WTC11 (cell line): ENCODE measurements around the gene RYR2. TPM values are rescaled to one million over a fixed set of nuclear protein-coding genes. Genes with fewer than 3 reads are reported as not detected.

Source experiments
- ATAC-seq: fragments of 200-7000 bp; cut with Tn5 transposase; 2 replicates; pipeline ENCODE4 v1.10.0; 2021; ENCODE audit warnings: mild to moderate bottlenecking, moderate library complexity
- CTCF ChIA-PET: fragments of 300-600 bp; sonication (Branson Sonifier 250); formaldehyde crosslinking; loops from one replicate; lab custom pipeline; 2021; ENCODE audit warnings: antibody characterized with exemption; lab: Charles Lee
- POLR2A ChIA-PET: fragments of 350-600 bp; sonication (Branson Sonifier 250); formaldehyde crosslinking; loops from one replicate; lab custom pipeline; 2021; ENCODE audit warnings: antibody characterized with exemption; lab: Charles Lee
- DNase-seq: peaks from one replicate; pipeline ENCODE4 v3.0.0; 2021; ENCODE audit warnings: low spot score
- H3K27ac Mint-ChIP-seq: 2 replicates; pipeline ENCODE4 v1.8.0; 2021; ENCODE audit warnings: mixed read lengths
- H3K27me3 Mint-ChIP-seq: 2 replicates; pipeline ENCODE4 v1.8.0; 2021; ENCODE audit warnings: low read depth, mild to moderate bottlenecking, moderate library complexity, mixed read lengths
- H3K36me3 Mint-ChIP-seq: 2 replicates; pipeline ENCODE4 v1.8.0; 2021; ENCODE audit warnings: mixed read lengths
- H3K4me1 Mint-ChIP-seq: 2 replicates; pipeline ENCODE4 v1.8.0; 2022; ENCODE audit warnings: mixed read lengths
- H3K4me3 Mint-ChIP-seq: 2 replicates; pipeline ENCODE4 v1.8.0; 2021; ENCODE audit warnings: mild to moderate bottlenecking, moderate library complexity, mixed read lengths
- H3K9me3 Mint-ChIP-seq: 2 replicates; pipeline ENCODE4 v1.8.0; 2021; ENCODE audit warnings: mixed read lengths
- CREB1 ChIP-seq: sonication (generic); formaldehyde crosslinking; IDR thresholded peaks from 2 replicates; pipeline ENCODE4 v1.8.0; 2023; ENCODE audit warnings: mild to moderate bottlenecking, missing genetic modification reagents
- E2F1 ChIP-seq: sonication (generic); formaldehyde crosslinking; IDR thresholded peaks from 2 replicates; pipeline ENCODE4 v1.8.0; 2022; ENCODE audit warnings: mild to moderate bottlenecking, missing genetic modification reagents
- E2F5 ChIP-seq: sonication (generic); formaldehyde crosslinking; IDR thresholded peaks from 2 replicates; pipeline ENCODE4 v1.8.1; 2022; ENCODE audit warnings: mild to moderate bottlenecking, moderate library complexity, missing genetic modification reagents
- ERG ChIP-seq: fragments of 250-450 bp; sonication (Bioruptor Pico); IDR thresholded peaks from 2 replicates; pipeline ENCODE4 v1.8.0; 2021; ENCODE audit warnings: mild to moderate bottlenecking
- FOXK1 ChIP-seq: sonication (generic); formaldehyde crosslinking; IDR thresholded peaks from 2 replicates; pipeline ENCODE4 v1.8.0; 2022; ENCODE audit warnings: mild to moderate bottlenecking, moderate library complexity, missing genetic modification reagents
- GTF2I ChIP-seq: fragments of 250-450 bp; sonication (Bioruptor Pico); conservative IDR thresholded peaks from 2 replicates; pipeline ENCODE4 v1.4.0; 2021; ENCODE audit warnings: mild to moderate bottlenecking
- JUN ChIP-seq: sonication (generic); formaldehyde crosslinking; IDR thresholded peaks from 2 replicates; pipeline ENCODE4 v1.8.0; 2023; ENCODE audit warnings: mild to moderate bottlenecking, missing genetic modification reagents
- TEAD4 ChIP-seq: sonication (generic); formaldehyde crosslinking; IDR thresholded peaks from 2 replicates; pipeline ENCODE4 v1.8.0; 2022; ENCODE audit warnings: mild to moderate bottlenecking, missing genetic modification reagents
- ZNF219 ChIP-seq: sonication (generic); formaldehyde crosslinking; IDR thresholded peaks from 2 replicates; pipeline ENCODE4 v1.8.0; 2023; ENCODE audit warnings: missing genetic modification reagents, mild to moderate bottlenecking, borderline replicate concordance
- ZNF281 ChIP-seq: sonication (generic); formaldehyde crosslinking; IDR thresholded peaks from 2 replicates; pipeline ENCODE4 v1.8.0; 2023; ENCODE audit warnings: mild to moderate bottlenecking, missing genetic modification reagents
- ZNF425 ChIP-seq: fragments of 250-450 bp; sonication (Bioruptor Pico); conservative IDR thresholded peaks from 2 replicates; pipeline ENCODE4 v1.9.0; 2021; ENCODE audit warnings: mild to moderate bottlenecking
- ZNF532 ChIP-seq: fragments of 250-450 bp; sonication (Bioruptor Pico); IDR thresholded peaks from 2 replicates; pipeline ENCODE4 v1.9.0; 2021; ENCODE audit warnings: mild to moderate bottlenecking, borderline replicate concordance
- total RNA-seq: library from RNA; stranded (reverse); gene quantifications from 3 replicates; pipeline ENCODE4 v1.2.3, GENCODE V29; 2021

RYR2 gene
- total RNA-seq, 1 experiment from 2014 or later, result 7.9 TPM

- TF ChIP-seq ERG (CRISPR knock-in tag), result no peak
- no peak for TF ChIP-seq CREB1 (CRISPR knock-in tag)
- no peak for TF ChIP-seq E2F5
- no peak for TF ChIP-seq FOXK1
- TF ChIP-seq E2F1 (CRISPR knock-in tag), result no peak
- TF ChIP-seq ZNF532 (CRISPR knock-in tag), result no peak
Observed at GRCh38 chr1:237809099-237809498, 767.1 kb downstream of the RYR2 start (continued).

- H3K27me3 Mint-ChIP-seq, result no peaks in the 10 kb centered on the region; the same call in 1 of the 2 replicates
- ChIA-PET POLR2A (no interaction called here), CTCF (interaction anchor here (1.2 to 1.3 kb wide), 2 partner anchors 12 to 39 kb away, joined by 8 to 9 read pairs; no protein-coding TSS in a partner anchor)
- peaks cover 4% of the 10 kb centered on the region; the same call in 1 of the 2 replicates for H3K36me3 Mint-ChIP-seq
- peaks cover 22% of the 10 kb centered on the region for H3K4me1 Mint-ChIP-seq
- no peak overlapping the region for H3K4me3 Mint-ChIP-seq
- no peaks in the 10 kb centered on the region for H3K9me3 Mint-ChIP-seq
- no peak overlapping the region for H3K27ac Mint-ChIP-seq
- ATAC-seq (no peak), DNase-seq (no peak)
- TF ChIP-seq GTF2I (CRISPR knock-in tag) (no peak), ZNF219 (CRISPR knock-in tag) (no peak), ZNF425 (no peak), ERG (CRISPR knock-in tag) (no peak), JUN (CRISPR knock-in tag) (no peak), ZNF281 (CRISPR knock-in tag) (no peak), TEAD4 (CRISPR knock-in tag) (no peak)
- TF ChIP-seq, all 79 proteins: peak for 0
Observed at GRCh38 chr1:237811633-237812032, 769.6 kb downstream of the RYR2 start.
